Hematopoietic multipotent progenitor cell (in vitro differentiated cells): Measurements from ENCODE around the gene BIRC3. TPM values are rescaled to one million over a fixed set of nuclear protein-coding genes. Genes with fewer than 3 reads are reported as not detected.
A peak's percentile ranks its signal among the peaks of the same experiment; 100 is the strongest.
"Not testable (repeated sequence)": the region's sequence is repeated elsewhere in the genome, so short reads cannot be mapped to it uniquely, and the experiment has no call there.

Experiments
- DNase-seq, 3 donors: peaks; one replicate each; pipeline ENCODE4 v3.0.0-alpha.2; 2011 to 2015; ENCODE audit warnings: low read depth in 2 of 3, low spot score in 2 of 3
- total RNA-seq: library from RNA; depleted of rRNA; stranded (reverse); fragments of >200 nt; gene quantifications from one replicate; pipeline ENCODE4 v1.2.3, GENCODE V29; 2012

Gene BIRC3
- total RNA-seq, 1 donor = 7.0 TPM

DNA sequence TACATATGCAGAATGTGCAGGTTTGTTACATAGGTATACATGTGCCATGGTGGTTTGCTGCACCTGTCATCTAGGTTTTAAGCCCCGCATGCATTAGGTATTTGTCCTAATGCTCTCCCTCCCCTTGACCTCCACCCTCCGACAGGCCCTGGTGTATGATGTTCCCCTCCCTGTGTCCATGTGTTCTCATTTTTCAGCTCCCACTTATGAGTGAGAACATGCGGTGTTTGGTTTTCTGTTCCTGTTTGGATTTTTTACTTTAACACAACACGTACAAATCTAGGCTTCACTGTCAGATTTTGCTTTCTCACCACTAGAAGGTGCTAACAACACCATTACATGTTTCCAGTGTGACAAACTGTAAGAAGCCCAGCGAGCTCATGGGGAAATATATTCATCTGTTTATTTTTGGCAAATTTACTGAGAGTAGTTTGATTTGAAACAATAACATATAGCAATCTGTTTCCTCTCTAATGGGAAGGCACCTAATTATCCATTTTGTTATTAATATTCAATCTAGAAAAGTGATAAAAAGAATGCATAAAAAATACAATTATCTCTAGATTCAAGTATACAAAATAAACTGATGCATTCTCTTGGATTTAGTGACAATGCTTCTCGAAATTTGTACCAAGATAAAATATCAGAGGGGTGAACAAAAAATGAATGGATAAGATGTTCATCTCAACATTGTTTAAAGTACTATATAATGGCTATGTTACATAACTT, 23.2 kb upstream of the BIRC3 start:
- DNase-seq = peak in 2 of 3 donors; percentile 53 to 84

DNA sequence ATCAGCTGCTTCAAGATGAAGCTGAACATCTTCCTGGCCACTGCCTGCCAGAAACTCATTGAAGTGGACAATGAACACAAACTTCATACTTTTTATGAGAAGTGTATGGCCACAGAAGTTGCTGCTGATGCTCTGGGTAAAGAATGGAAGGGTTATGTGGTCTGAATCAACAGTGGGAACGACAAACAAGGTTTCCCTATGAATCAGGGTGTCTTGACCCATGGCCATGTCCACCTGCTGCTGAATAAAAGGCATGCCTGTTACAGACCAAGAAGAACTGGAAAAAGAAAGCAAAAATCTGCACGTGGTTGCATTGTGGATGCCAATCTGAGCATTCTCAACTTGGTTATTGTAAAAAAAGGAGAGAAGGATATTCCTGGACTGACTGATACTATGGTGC, 22.2 kb upstream of the BIRC3 start:
- no peak for DNase-seq

DNA sequence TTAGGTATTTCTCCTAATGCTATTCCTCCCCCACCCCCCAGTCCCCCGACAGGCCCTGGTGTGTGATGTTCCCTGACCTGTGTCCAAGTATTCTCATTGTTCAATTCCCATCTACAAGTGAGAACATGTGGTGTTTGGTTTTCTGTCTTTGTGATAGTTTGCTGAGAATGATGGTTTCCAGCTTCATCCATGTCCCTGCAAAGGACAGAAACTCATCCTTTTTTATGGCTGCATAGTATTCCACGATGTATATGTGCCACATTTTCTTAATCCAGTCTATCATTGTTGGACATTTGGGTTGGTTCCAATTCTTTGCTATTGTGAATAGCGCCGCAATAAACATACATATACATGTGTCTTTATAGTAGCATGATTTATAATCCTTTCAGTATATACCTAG, 20.5 kb upstream of the BIRC3 start:
- DNase-seq = not testable (repeated sequence)

DNA sequence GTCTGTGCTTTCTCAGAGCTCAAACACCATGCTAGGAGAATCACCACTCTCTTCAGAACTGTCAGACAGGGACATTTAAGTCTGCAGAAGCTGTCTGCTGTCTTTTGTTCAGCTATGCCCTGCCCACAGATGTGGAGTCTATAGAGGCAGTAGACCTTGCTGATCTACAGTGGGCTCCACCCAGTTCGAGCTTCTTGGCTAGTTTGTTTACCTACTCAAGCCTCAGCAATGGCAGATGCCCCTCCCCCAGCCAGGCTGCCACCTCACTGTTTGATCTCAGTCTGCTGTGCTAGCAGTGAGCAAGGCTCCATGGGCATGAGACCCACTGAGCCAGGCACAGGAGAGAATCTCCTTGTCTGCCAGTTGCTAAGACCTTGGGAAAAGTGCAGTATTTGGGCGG, 16.4 kb upstream of the BIRC3 start:
- DNase-seq = not testable (repeated sequence)

DNA sequence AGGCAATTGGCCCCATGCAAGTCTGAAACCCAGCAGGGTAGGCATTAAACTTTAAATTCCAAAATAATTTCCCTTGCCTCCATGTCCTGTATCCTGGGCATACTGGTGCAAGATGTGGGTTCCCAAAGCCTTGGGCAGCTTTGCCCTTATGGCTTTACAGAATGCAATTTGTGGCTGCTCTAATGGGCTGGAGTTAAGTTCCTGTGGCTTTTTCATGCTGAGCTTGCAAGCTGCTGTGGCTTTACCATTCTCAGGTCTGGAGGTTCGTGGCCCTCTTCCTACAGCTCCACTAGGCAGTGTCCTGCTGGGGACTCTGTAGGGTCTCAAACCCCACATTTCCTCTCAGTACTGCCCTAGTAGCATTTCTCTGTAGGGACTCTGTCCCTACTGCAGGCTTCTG, 15.0 kb upstream of the BIRC3 start:
- DNase-seq = no peak

DNA sequence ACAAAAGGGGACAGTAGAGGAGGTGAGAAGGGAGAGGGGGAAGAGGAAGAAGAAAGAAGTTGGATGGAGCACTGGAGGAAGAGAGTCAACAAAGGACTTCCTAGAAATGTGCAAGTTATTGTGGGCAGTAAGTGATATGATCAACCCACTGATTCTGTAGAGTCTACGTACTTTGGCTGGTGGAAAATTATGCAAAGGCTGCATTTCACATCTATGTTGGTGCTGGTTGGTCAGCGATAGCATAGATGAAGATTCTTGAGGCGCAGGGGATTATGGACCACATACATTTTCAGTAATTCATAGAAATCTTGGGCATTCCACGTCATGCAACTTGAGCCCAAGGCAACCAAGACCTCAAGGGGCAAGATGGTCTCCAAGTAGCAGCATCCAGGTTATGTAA, 12.6 kb upstream of the BIRC3 start:
- DNase-seq = no peak

DNA sequence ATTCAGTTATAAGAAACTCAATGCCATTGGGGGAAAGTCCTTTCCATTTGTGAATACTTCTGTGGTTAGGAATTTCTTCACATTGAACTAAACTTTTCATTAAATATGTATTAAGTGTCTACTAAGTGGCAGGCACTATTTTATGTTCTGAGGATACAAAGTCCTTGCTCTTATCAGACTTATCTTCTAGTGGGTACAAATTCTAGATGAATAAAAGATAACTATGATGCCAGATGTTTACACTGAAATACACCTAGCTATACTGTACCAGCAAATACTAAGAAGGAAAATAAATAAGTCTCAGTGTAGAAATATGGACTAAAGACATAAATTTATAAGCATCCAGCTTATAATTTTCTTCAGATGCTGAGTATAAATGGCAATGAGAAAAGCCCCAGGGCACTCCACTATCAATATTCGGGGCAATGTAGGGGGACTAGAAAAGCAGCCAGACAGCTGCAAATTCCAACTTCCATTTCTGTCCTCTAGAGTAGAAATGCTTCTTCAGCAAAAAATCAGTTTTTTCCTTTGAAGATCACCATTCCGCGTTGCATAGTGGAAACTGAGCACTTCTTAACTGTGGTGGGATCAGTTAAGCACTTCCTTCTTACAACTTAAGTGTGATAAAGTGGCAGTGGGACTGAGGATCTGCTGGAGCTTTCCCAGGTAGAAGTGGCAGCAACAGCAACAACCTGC, 11.8 kb upstream of the BIRC3 start:
- DNase-seq = no peak

DNA sequence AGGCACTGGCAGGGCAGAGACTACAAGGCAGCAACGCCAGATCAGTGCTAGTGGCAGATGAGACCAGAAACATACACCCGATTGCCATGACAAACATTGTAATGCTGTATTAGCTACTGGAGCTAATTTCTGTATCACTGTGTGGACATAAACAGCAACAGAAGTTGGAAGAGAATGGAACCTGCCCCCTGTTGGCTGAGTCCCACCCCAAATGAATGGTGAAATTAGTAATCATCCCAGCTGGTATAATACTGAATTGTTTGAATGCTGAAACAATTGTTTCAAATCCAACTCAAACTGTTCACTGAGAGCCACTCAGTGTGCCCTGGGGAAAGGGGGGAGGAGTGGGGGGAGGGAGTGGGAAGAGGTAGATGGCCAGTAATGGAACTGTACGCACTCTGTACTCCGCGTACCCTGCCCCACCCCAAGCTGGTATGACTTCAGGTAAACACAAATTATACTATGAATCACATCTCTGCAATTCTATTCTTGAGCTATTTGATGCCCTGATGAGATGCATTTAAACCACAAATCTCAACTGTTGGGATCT, 11.2 kb upstream of the BIRC3 start:
- no peak for DNase-seq

DNA sequence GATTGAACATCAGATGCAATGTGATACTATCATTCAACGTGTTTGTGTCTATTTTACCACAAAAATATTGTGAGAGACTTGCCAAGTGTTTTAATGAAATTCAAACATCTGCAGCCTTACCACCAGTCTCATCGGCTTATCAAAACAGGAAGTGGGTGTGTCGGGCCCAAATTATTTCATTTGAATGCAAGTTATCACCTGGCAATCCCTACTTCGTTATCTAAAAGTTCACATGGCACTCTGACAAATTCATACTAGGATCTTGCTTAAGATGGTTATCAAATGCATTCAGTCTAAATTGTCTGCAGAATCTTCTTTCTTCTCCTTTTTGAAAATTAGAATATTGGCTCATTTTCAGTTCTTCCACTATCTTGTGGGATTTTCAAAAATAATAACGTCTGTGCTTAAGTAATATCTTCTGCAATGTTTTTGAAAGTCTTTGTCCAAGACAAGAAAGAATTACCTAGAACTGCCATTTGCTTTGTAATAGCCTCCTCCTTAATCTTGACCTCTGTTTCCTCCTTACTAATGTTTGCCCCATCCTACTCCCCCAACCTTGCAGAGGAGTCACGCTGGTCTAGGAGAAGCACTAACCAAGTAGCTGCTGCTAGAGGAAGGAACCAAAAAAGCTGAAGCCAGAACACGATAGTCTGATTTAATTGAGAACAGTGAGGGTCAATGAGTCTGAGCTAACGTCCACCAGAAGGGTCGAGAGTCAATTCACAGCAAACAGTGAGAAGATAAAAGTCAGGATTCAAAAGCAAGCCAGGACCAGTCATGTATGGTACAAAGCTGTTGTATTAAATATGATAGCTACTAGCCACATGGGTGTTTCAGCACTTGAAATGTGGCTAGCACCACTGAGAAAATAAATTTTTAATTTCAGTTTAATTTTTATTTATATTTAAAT, 10.2 kb upstream of the BIRC3 start:
- DNase-seq = peak in 1 of 3 donors; percentile 60

DNA sequence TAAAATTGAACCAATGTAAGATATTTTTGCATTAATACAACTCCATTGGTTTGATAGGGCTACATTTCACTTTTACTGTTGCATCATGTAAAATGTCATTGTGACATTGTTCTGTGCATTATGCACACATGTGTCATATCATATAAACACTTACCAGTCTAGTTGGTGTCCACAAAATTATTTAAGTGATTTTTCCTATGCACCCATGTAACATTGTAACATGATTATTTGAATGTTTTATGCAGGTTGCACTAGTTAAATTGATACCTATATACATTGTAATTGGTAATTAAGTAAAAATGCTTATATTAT, 9.6 kb upstream of the BIRC3 start:
- no peak for DNase-seq

DNA sequence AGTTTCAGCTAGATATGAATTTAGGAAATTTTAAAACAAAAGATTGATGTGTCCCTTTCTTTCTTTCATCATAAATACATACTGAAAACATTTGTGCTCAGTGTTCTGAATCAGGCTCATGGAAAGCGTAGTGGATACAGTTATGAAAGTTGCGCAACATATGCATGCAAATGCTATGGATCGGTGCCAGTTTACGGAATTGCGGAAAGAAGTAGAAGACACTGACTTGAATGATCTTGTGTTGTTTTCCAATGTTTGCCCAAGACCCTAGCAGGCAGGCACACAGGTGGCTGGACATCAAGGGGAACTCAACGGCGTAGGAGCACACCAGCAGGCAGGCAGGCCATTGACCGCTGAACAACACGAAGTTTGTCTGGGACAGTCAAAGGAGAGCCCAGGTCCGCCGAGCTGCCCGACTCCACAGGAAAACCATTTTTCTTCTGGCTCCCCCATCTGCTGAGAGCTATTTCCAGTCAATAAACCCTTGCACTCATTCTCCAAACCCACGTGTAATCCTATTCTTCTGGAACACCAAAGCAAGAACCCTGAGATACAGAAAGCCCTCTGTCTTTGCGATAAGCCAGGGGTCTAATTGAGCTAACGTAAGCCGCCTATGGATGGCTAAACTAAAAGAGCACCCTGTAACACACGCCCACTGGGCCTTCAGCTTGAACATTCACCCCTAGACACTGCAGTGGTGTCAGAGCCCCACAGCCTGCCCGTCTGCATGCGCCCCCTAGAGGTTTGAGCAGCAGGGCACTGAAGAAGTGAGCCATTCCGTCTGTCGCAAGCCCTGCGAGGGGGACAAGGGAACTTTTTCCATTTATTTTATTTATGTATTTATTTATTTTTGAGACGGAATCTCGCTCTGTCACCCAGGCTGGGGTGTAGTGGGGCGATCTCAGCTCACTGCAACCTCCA, 7.4 kb upstream of the BIRC3 start:
- DNase-seq = no peak

DNA sequence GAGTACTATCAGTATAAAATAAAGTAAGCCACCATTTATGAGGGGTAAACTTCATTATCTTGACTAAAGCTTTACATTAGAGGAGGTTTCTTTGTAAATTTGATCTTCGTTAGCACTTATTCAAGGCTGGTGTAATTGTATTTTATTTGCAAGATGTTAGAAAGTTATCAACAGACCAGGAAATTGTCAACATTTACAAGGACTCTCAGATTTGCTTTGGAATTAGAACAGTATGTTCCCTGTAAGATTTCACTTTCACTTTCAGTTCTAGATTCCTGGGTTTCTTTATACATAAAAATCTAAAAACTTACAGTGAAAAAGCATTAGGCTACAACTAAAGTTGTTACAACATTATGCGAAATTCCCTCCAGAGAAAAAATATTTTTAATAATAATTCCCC, 4.6 kb upstream of the BIRC3 start:
- peak in 1 of 3 donors; percentile 39 for DNase-seq

DNA sequence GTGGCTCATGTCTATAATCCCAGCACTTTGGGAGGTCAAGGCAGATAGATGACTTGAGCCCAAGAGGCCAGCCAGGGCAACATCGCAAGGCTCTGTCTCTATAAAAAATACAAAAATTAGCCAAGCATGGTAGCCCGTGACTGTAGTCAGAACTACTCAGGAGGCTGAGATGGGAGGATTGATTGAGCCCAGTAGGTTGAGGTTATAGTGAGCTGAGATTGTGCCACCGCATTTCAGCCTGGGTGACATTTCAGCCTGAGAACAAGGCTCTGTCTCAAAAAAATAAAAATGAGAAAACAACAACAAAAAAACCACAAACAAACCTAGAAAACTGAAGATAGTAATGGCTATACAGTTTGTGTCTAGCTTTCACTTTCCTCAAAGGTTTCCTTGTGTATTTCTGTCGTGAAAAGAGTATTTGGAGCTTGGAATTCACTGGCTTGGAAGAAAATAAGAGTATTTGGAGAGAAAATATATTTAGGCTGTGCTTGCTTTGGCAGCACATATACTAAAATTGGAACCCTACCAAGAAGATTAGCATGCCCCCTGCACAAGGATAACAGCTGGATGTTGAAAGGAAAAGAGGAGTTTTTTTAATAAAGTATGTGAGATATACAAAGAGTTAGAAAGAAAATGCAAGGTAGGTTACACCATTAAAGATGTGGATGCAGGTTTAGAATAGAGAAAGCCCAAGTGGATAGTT, 3.9 kb upstream of the BIRC3 start:
- no peak for DNase-seq

DNA sequence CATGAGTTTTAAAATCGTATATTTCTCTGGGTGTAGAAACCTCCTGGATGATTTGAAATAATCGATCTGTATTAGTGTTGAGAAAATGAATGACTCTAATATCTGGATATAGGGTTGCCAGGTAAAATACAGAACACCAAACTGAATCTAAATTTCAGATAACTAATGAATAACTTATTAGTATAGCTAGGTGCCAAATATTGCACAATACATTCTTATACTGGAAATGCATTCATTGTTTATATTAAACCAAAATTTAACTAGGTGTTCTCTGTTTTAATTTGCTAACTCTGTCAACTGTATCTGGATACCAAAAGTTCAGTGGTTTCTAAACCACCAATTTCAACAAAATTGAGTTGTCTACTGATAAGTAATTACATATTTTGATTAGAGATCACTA, 2.5 kb upstream of the BIRC3 start:
- no peak for DNase-seq

DNA sequence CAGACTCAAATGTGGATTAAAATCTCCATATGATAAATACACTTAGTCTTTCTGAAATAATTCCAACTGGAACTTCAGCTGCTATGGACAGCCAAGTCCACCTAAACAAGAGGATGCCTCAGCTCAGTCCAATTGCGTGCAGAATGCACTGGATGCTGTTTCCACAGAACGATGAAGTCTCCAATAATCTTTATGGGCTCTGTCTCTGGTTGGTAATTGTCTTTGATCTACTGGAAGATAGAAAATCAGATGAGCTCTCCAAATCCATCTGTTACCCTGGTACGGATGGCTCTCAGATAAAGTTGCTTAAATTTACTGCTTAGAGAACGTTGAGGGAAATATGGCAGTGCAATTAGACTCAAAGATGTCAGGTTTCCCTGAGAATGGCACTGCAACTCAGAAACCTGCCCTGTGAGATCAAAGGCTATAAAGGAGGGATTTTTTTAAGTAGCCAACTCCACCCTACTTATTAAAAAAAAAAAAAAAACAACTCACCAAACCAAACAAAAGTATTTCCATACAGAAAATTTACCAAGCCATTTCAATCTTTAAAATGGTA, 859 bp upstream of the BIRC3 start:
- DNase-seq = no peak

DNA sequence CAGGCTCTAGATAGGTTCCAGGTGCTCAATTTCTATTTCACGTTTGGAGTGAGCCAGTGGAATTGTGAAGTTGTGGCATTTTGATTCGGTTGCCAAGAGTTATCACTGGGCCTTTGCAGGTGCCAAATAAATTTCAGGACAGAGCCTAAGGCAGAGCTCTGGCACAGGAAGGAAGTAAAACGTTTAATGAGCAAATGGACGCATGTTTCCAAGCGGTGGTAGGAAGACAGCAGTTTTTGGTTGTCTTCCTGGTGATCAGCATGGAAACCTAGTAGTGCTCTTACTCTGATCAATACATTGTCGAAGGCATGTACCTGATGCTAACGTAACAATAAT, 452 bp downstream of the BIRC3 start:
- DNase-seq = no peak

DNA sequence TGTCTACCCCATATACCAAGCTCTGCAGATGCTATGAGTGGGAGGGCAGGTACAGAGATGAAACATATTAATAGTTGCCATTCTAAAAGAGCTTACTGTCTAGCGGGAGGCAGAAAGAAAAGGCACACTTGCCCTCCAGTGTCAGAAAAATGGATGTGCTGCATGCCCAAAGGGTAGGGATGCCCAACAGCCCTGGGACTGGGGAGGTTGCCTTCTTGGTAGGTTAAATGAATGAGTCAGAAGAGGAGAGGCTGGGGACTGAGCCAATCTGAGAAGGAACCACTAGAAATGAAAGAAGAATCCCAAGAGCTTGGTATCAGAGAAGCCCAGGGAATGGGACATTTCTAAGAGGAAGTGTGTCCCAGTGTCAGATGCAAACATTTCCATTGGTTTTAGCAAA, 1.2 kb downstream of the BIRC3 start:
- no peak for DNase-seq

DNA sequence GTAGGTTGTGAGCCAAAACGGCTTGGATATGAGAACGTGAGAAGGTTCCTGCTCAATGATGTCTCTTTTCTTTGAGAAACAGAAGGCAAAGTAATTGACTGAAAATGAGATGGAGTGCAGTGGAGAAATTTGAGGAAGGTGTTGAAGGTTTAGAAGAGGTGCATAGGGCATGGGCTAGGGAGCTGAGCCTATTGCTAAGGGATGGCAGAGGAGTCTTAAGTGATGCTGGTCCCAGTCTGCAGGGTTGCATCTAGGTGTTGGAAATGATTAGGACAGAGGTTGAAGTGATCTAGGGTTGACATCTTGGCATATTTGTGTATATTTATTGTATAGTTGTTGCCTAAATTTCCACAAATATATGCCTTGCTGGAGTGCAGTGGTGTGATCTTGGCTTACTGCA, 2.3 kb downstream of the BIRC3 start:
- DNase-seq = no peak

DNA sequence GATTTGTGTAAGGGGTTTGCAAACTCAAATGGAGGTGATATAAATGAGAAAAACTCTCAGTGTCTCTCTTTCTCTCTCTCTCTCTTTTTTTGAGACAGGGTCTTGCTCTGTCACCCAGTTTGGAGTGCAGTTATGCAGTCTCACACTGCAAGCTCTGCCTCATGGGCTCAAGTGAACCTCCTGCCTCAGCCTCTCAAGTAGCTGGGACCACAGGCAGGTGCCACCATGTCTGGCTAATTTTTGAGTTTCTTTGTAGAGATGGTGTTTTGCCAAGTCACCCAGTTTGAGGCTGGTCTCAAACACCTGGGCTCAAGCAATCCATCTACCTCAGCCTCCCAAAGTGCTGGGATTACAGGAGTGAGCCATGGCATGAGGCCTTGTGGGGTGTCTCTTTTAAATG, 2.9 kb downstream of the BIRC3 start:
- DNase-seq = no peak

DNA sequence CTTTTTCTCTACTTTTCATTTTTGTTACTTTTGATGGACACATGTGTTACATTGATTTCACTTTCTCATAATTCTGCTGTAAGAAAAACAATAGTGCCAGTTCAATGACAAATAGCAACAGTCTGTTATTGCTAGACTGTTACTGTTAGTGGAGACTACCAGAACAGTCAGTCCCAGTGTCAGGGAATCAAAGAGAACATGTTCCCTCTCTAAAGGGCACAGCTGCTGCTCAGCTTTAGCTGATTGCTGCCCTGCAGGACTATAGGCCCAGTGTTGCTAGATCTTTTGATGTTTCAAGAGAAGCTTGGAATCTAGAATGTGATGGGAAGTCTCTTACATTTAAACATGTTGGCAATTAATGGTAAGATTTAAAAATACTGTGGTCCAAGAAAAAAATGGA, 3.4 kb downstream of the BIRC3 start:
- no peak for DNase-seq
